ENCODE measurements around the gene PMVK. TPM values are rescaled to one million over a fixed set of nuclear protein-coding genes. Genes with fewer than 3 reads are reported as not detected.
A peak's percentile ranks its signal among the peaks of the same experiment; 100 is the strongest.

The PMVK gene
- total and polyA plus RNA-seq, 4 donors = 9.7 to 37.3 (median 18.6) TPM

GRCh38 chr1:154970631-154971340 lies 34.3 kb upstream of the PMVK start, which contains the start of gene SHC1:
SHC1 (minus strand) TSS chr1:154970747; CDS start chr1:154970526, 221 bp downstream.
- peak within 1 kb of the TSS; percentile 29 to 50 (median 37) for H3K4me3 ChIP-seq (ENCODE audit: low read depth in 1 of 3, low read length in 3 of 3)
- peaks cover 4 to 27% (median 21%) of the 10 kb centered on the region in 4 donors for H3K36me3 ChIP-seq (ENCODE audit: control insufficient read depth in 4 of 4, insufficient read depth in 3 of 4, low read depth in 1 of 4, low read length in 3 of 4)
- H3K4me1 ChIP-seq (ENCODE audit: control insufficient read depth in 4 of 4, insufficient read depth in 4 of 4, low read length in 3 of 4) = peaks cover 13 to 41% (median 25%) of the 10 kb centered on the region in 4 donors
- H3K9me3 ChIP-seq (ENCODE audit: control insufficient read depth in 4 of 4, low read length in 3 of 4) = no peaks in the 10 kb centered on the region
- TF ChIP-seq RAD21 (IDR thresholded peaks at IDR 0.05) (peak in 1 of 2 donors; percentile 54), ATF3 (IDR thresholded peaks at IDR 0.05) (no peak), YY1 (IDR thresholded peaks at IDR 0.05) (peak; percentile 48), MAX (IDR thresholded peaks at IDR 0.05) (no peak), EGR1 (IDR thresholded peaks at IDR 0.05; ENCODE audit: low read depth in 2 of 2) (no peak), TAF1 (conservative IDR thresholded peaks at IDR 0.05) (peak; percentile 22), GABPA (IDR thresholded peaks at IDR 0.05 in 1 of 2, conservative IDR thresholded peaks at IDR 0.05 in 1 of 2) (peak in 1 of 2 donors; percentile 61), SP1 (IDR thresholded peaks at IDR 0.05) (peak; percentile 41), NR2F2 (IDR thresholded peaks at IDR 0.05) (peak; percentile 94), FOXA2 (IDR thresholded peaks at IDR 0.05) (no peak), FOXA1 (IDR thresholded peaks at IDR 0.05) (no peak), HNF4G (IDR thresholded peaks at IDR 0.05) (no peak), RXRA (IDR thresholded peaks at IDR 0.05) (peak in 1 of 2 donors; percentile 17), HNF4A (conservative IDR thresholded peaks at IDR 0.05) (peak in 1 of 2 donors; percentile 23), JUND (IDR thresholded peaks at IDR 0.05) (peak in 1 of 2 donors; percentile 71)
- TF ChIP-seq, protein P1, sequence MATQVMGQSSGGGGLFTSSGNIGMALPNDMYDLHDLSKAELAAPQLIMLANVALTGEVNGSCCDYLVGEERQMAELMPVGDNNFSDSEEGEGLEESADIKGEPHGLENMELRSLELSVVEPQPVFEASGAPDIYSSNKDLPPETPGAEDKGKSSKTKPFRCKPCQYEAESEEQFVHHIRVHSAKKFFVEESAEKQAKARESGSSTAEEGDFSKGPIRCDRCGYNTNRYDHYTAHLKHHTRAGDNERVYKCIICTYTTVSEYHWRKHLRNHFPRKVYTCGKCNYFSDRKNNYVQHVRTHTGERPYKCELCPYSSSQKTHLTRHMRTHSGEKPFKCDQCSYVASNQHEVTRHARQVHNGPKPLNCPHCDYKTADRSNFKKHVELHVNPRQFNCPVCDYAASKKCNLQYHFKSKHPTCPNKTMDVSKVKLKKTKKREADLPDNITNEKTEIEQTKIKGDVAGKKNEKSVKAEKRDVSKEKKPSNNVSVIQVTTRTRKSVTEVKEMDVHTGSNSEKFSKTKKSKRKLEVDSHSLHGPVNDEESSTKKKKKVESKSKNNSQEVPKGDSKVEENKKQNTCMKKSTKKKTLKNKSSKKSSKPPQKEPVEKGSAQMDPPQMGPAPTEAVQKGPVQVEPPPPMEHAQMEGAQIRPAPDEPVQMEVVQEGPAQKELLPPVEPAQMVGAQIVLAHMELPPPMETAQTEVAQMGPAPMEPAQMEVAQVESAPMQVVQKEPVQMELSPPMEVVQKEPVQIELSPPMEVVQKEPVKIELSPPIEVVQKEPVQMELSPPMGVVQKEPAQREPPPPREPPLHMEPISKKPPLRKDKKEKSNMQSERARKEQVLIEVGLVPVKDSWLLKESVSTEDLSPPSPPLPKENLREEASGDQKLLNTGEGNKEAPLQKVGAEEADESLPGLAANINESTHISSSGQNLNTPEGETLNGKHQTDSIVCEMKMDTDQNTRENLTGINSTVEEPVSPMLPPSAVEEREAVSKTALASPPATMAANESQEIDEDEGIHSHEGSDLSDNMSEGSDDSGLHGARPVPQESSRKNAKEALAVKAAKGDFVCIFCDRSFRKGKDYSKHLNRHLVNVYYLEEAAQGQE (IDR thresholded peaks at IDR 0.05) = peak; percentile 48
- TF ChIP-seq, protein P2, sequence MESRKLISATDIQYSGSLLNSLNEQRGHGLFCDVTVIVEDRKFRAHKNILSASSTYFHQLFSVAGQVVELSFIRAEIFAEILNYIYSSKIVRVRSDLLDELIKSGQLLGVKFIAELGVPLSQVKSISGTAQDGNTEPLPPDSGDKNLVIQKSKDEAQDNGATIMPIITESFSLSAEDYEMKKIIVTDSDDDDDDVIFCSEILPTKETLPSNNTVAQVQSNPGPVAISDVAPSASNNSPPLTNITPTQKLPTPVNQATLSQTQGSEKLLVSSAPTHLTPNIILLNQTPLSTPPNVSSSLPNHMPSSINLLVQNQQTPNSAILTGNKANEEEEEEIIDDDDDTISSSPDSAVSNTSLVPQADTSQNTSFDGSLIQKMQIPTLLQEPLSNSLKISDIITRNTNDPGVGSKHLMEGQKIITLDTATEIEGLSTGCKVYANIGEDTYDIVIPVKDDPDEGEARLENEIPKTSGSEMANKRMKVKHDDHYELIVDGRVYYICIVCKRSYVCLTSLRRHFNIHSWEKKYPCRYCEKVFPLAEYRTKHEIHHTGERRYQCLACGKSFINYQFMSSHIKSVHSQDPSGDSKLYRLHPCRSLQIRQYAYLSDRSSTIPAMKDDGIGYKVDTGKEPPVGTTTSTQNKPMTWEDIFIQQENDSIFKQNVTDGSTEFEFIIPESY (IDR thresholded peaks at IDR 0.05) = no peak
- TF ChIP-seq, protein P3, sequence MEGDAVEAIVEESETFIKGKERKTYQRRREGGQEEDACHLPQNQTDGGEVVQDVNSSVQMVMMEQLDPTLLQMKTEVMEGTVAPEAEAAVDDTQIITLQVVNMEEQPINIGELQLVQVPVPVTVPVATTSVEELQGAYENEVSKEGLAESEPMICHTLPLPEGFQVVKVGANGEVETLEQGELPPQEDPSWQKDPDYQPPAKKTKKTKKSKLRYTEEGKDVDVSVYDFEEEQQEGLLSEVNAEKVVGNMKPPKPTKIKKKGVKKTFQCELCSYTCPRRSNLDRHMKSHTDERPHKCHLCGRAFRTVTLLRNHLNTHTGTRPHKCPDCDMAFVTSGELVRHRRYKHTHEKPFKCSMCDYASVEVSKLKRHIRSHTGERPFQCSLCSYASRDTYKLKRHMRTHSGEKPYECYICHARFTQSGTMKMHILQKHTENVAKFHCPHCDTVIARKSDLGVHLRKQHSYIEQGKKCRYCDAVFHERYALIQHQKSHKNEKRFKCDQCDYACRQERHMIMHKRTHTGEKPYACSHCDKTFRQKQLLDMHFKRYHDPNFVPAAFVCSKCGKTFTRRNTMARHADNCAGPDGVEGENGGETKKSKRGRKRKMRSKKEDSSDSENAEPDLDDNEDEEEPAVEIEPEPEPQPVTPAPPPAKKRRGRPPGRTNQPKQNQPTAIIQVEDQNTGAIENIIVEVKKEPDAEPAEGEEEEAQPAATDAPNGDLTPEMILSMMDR (IDR thresholded peaks at IDR 0.05; ENCODE audit: low read depth, low read length, missing input control) = no peak
- 37% methylated on average over 15 of the region's 15 CpGs for WGBS
- peak within 1 kb of the TSS; percentile 30 to 55 for H3K9ac ChIP-seq (ENCODE audit: low read depth in 1 of 2, low read length in 2 of 2)
- H3K27ac ChIP-seq (ENCODE audit: low read depth in 1 of 2, low read length in 2 of 2) = peak within 1 kb of the TSS; percentile 89 to 99
- no peaks in the 10 kb centered on the region for H3K27me3 ChIP-seq (ENCODE audit: control insufficient read depth in 4 of 4, insufficient read depth in 4 of 4, low read length in 3 of 4)
- peak; percentile 90 for DNase-seq (ENCODE audit: low spot score)

All from liver (tissue), 9 donors.